Measurements from ENCODE around the gene RPL36AL. TPM values are rescaled to one million over a fixed set of nuclear protein-coding genes. Genes with fewer than 3 reads are reported as not detected.
A peak's percentile ranks its signal among the peaks of the same experiment; 100 is the strongest.

Gene RPL36AL
- total RNA-seq, 1 experiment from 2014 or later: 283 TPM

GRCh38 chr14:49581209-49582112, 39.0 kb downstream of the RPL36AL start:
- peak; percentile 41 for DNase-seq (ENCODE audit: low read depth)

GRCh38 chr14:49579841-49580240, 40.6 kb downstream of the RPL36AL start:
- no peak for DNase-seq (ENCODE audit: low read depth)

- no peak for DNase-seq (ENCODE audit: low read depth)
These were observed 42.3 kb downstream of the RPL36AL start for GRCh38 chr14:49578141-49578540.

- no peak for DNase-seq (ENCODE audit: low read depth)
These were observed 46.4 kb downstream of the RPL36AL start for GRCh38 chr14:49574038-49574437.

- no peak for DNase-seq (ENCODE audit: low read depth)
These were observed 51.1 kb downstream of the RPL36AL start for GRCh38 chr14:49569281-49569680.

Small RNA genes within 50 kb of the gene (small RNA-seq; reads per million reads assigned to genes)
- gene AL139099.3 (not detected), gene AL139099.4 (not detected), gene RF00019 (not detected)

Other genes with a start within 250 kb of the RPL36AL start
- gene RPS29, start 34.2 kb downstream of the RPL36AL start, total RNA-seq (2014; rRNA removed; shearing (Covaris generic)): 2,458 and 5,147 TPM in 2 replicates
- gene LRR1, start 21.7 kb downstream of the RPL36AL start, total RNA-seq (2014; rRNA removed; shearing (Covaris generic)): 58.8 and 67.1 TPM in 2 replicates
- 93.9 and 97.1 TPM in 2 replicates for gene MGAT2, start 173 bp upstream of the RPL36AL start, total RNA-seq (2014; rRNA removed; shearing (Covaris generic))
- 26.1 and 26.6 TPM in 2 replicates for gene DNAAF2, start 14.6 kb upstream of the RPL36AL start, total RNA-seq (2014; rRNA removed; shearing (Covaris generic))
- 16.8 and 19.0 TPM in 2 replicates for gene POLE2, start 67.6 kb upstream of the RPL36AL start, total RNA-seq (2014; rRNA removed; shearing (Covaris generic))
- not detected in 2 replicates for gene KLHDC1, start 72.5 kb upstream of the RPL36AL start, total RNA-seq (2014; rRNA removed; shearing (Covaris generic))
- 48.4 and 66.2 TPM in 2 replicates for gene KLHDC2, start 147.5 kb upstream of the RPL36AL start, total RNA-seq (2014; rRNA removed; shearing (Covaris generic))
- gene NEMF, start 232.2 kb upstream of the RPL36AL start, total RNA-seq (2014; rRNA removed; shearing (Covaris generic)): 31.2 and 38.6 TPM in 2 replicates